Stimulated activated naive CD8-positive, alpha-beta T cell treated with anti-CD3 and anti-CD28 coated beads, Interleukin-15, Interleukin-2, amounts not matched to agents 100 U/mL and 50 U/mL, for 24 hours (primary cell): ENCODE data around the gene SMYD3.
A peak's percentile ranks its signal among the peaks of the same experiment; 100 is the strongest.

Experiments used
- ATAC-seq: fragments of 150-1000 bp; cut with Tn5 transposase; one replicate; pipeline ENCODE4 v1.10.0; 2021
- DNase-seq: peaks from one replicate; pipeline ENCODE4 v3.0.0; 2021

Gene SMYD3

GRCh38 chr1:246515390-246516005 lies 8.4 kb upstream of the SMYD3 start:
- ATAC-seq (no peak), DNase-seq (no peak)

DNA sequence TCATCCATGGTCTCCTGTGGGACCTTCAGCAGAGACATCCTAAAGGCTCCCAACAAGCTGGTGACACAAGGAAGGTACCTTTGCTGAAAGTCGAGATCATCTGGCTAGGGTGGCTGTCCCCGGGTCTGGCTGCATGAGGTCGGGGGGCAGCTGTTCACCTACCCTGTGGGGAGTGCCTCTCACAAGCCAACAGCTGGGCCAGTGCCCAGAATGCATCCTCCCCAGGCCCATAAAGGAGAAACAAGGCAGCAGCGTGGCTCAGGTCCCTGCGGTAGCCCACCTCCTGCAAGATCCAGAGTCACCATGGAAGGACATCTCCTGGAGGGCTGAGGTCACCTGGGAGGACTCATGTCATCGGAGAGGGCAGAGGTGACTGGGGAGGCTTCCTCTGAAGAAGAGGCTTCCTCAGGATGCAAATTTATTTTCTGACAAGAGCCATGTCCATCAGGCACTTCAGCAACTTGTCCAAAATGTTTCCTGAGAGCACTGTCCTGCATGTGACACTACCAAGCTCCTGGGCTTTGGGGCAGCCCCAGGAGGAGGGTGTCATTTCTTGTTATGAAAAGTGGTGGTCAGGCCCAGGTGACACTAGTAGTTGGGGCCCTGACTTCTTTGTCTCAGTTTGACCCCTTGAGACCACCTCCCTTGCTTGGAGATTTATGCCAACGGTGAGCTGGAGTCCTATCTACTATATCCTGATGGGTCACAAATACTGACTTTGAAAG lies 6.7 kb upstream of the SMYD3 start:
- no peak for DNase-seq
- no peak for ATAC-seq

GRCh38 chr1:246513041-246513440 lies 6.0 kb upstream of the SMYD3 start:
- ATAC-seq (no peak), DNase-seq (no peak)

- ATAC-seq (no peak), DNase-seq (no peak)
Observed at GRCh38 chr1:246512635-246513034, 5.6 kb upstream of the SMYD3 start.

DNA sequence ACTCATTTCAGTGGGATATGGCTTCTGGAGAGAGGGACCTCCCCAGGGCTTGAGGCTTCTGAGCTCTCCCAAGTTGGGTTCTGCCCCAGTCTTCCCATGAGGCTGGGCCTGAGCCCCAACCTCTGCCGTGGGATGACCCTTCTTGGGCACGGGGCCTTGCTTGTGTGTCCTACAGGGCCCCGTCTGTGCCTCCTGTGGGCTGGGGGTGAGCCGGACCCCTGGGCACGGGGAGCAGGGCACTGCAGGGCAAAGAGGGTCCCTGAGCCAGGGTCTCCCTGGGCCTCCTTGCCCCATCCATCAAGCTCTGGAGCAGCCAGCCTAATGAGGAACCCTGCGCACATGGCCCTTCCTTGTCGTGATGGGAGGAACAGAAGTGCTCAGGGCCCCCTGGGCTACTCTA lies 5.2 kb upstream of the SMYD3 start:
- no peak for ATAC-seq
- no peak for DNase-seq

DNA sequence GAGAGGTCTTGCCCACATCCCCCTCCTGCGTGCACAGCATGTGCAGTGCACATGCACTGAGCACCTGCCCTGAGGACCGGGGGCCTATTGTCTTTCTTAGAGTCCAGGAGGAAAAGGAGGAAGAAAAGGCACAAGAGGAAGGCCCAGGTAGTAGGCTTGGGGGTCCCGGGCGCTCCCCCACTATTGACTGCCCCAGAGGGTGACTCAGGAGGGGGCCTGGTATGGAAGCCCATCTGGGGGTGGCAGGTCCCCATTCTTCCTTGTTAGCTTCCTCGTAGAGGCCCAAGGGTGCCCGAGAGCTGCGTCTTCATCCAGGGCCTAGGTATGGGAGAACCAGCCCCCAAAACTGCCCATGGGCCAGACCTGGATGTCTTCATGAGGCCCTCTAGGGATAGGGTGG lies 4.1 kb upstream of the SMYD3 start:
- DNase-seq (no peak), ATAC-seq (no peak)

GRCh38 chr1:246510147-246511030 lies 3.3 kb upstream of the SMYD3 start:
- ATAC-seq, result no peak
- no peak for DNase-seq

- no peak for ATAC-seq
Observed at GRCh38 chr1:246508897-246509688, 2.0 kb upstream of the SMYD3 start.

DNA sequence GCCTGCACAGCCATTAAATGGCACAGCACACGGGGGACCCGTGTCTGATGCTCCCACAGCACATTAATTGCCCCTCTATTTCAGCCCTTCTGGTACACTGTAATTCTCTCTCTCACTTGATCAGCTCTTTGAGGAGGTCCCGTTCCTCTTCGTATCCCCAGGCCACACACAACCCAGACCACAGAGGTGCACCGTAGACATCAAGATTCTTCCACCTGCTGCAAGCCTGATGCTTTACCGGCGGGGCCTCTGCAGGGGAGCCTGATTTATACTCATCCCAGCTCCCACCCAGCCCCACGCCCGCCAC lies 759 bp downstream of the SMYD3 start:
- DNase-seq (no peak), ATAC-seq (no peak)

More at GRCh38 chr1:246508897-246509688, 2.0 kb upstream of the SMYD3 start:
- no peak for DNase-seq

GRCh38 chr1:246503341-246503740 lies 3.7 kb downstream of the SMYD3 start:
- DNase-seq (no peak), ATAC-seq (no peak)

DNA sequence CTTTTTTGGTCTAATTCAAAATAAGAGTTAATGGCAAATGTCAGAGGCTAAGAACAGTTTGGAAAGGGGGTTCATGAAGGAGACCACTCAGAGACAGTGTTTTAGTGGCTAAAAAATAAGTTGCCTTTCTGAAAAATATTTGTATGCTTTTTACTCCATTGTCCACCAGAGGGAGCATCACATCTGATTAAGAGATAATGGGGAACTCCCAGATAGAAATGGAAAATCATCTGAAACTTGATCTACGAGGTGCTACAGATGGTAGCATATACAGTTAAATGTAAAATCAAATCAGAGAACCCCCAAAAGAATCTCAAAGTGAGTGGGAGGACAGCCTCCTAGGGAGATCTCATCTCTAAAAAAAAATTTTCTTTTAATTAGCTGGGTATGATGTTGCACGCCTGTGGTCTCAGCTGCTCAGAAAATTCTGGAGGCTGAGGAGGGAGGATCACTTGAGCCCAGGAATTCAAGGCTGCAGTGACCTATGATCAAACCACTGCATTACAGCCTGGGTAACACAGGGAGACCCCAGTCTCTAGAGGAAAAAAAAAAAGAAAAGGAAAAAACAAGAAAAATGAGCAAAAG lies 9.7 kb downstream of the SMYD3 start:
- DNase-seq (no peak), ATAC-seq (peak; percentile 69)

GRCh38 chr1:246492611-246493245 lies 14.4 kb downstream of the SMYD3 start:
- DNase-seq (peak; percentile 57), ATAC-seq (peak; percentile 57)

DNA sequence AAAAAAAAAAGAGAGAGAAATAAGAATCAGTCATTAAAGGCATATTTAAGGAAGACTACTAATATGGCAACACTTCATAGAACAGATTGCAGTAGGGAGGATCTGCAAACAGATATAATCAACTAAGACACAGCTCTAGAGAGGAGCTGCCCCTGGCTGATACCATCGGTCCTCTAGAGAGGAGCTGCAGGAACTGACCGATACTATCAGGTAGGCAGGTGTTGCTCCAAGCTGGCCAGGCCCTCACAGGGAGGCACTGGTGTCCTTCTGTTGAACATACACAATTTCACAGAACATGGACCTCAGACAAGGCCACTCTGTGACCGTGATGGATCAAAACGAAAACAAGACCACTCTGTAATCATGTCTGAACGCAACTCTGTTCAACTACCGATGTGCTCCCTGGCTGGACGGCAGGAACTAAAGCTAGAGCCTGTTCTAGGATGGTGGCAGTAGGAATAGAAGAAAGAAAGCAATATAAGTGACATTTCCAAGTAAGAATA lies 15.5 kb downstream of the SMYD3 start:
- ATAC-seq (no peak), DNase-seq (no peak)

- ATAC-seq (no peak), DNase-seq (no peak)
Observed at GRCh38 chr1:246488674-246489073, 18.4 kb downstream of the SMYD3 start.

- ATAC-seq (no peak), DNase-seq (no peak)
Observed at GRCh38 chr1:246483569-246483933, 23.5 kb downstream of the SMYD3 start.

- no peak for DNase-seq
- ATAC-seq, result no peak
Observed at GRCh38 chr1:246482805-246483568, 24.1 kb downstream of the SMYD3 start.

GRCh38 chr1:246479061-246479460 lies 28.0 kb downstream of the SMYD3 start:
- no peak for ATAC-seq

DNA sequence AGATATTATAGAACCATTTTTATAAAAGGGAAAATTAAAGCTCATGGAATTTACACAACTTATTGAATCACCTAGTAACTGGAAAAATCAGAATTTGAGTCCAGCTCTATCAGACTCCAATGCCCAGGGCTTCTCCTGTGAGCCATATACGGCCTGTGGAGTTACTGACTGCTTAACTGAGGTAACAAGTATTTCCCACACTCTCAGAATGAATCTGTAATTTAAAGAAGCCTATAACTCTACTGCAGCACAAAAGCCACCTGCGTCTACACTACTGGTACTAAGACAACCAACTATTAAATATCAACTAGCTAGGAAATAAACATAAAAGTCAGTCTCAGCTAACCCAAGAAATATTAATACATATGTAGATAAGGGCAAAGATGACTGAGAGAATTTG lies 29.4 kb downstream of the SMYD3 start:
- ATAC-seq (no peak), DNase-seq (no peak)

More at GRCh38 chr1:246479061-246479460, 28.0 kb downstream of the SMYD3 start:
- no peak for DNase-seq

DNA sequence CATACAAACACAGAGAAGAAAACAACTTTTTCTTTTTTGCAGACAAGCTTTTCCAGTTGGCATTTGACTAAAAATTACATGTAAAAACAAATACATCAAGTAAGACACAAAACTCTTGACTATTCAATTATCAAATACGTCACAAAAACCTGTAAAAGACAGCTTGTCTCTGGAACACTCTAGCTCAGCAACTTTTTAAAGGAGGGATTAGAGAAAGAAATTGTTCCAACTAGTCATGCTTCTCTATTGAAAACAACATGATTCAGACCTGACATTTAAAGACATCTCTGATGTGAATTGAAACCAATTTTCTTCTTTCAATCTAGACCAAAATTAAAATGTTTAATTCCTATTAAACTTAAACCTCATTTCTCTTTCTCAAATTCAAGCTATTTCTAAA lies 30.3 kb downstream of the SMYD3 start:
- DNase-seq (no peak), ATAC-seq (peak; percentile 85)

GRCh38 chr1:246471688-246472087 lies 35.4 kb downstream of the SMYD3 start:
- ATAC-seq, result no peak

DNA sequence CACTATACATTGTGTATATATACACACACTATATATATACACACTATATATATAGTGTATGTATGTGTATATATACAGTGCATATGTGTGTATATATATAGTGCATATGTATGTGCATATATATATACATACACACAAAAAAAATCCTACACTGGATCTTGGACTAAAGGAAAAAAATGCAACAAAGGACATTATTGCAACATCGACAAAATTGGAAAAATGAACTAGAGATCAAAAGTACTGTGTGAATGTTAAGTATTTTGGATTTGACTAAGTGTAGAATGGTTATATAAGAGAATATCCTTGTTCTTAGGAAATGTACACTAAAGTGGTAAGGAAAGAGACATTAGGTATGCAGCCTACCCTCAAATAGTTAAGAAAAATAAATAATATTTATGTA lies 36.5 kb downstream of the SMYD3 start:
- ATAC-seq (no peak), DNase-seq (no peak)

More at GRCh38 chr1:246471688-246472087, 35.4 kb downstream of the SMYD3 start:
- no peak for DNase-seq
